Measurements from ENCODE around the gene FITM1.

GRCh38 chr14:24116128-24116814 is 14.2 kb upstream of the FITM1 start:
- TF ChIP-seq EZH2 (IDR thresholded peaks at IDR 0.05) (no peak), POLR2AphosphoS5 (IDR thresholded peaks at IDR 0.05; ENCODE audit: borderline replicate concordance, low read depth, low read length) (no peak)

Data from SK-N-MC (cell line).